ENCODE results near the gene STX8.

The STX8 gene

GRCh38 chr17:9446528-9446927, 129.1 kb downstream of the STX8 start:
- no peak for DNase-seq (ENCODE audit: low read depth in 2 of 3, low spot score in 2 of 3)

GRCh38 chr17:9445424-9445823, 130.2 kb downstream of the STX8 start:
- no peak for DNase-seq (ENCODE audit: low read depth in 2 of 3, low spot score in 2 of 3)

GRCh38 chr17:9444687-9445086, 130.9 kb downstream of the STX8 start:
- no peak for DNase-seq (ENCODE audit: low read depth in 2 of 3, low spot score in 2 of 3)

GRCh38 chr17:9443811-9444210, 131.8 kb downstream of the STX8 start:
- DNase-seq (ENCODE audit: low read depth in 2 of 3, low spot score in 2 of 3), result no peak

- no peak for DNase-seq (ENCODE audit: low read depth in 2 of 3, low spot score in 2 of 3)
Measured at GRCh38 chr17:9439851-9440250, 135.8 kb downstream of the STX8 start.

GRCh38 chr17:9436630-9437029, 139.0 kb downstream of the STX8 start:
- no peak for DNase-seq (ENCODE audit: low read depth in 2 of 3, low spot score in 2 of 3)

GRCh38 chr17:9435165-9435564, 140.5 kb downstream of the STX8 start:
- no peak for DNase-seq (ENCODE audit: low read depth in 2 of 3, low spot score in 2 of 3)

- no peak for DNase-seq (ENCODE audit: low read depth in 2 of 3, low spot score in 2 of 3)
Measured at GRCh38 chr17:9434642-9435057, 141.0 kb downstream of the STX8 start.

- no peak for DNase-seq (ENCODE audit: low read depth in 2 of 3, low spot score in 2 of 3)
Measured at GRCh38 chr17:9432934-9433421, 142.6 kb downstream of the STX8 start.

GRCh38 chr17:9432134-9432885, 143.3 kb downstream of the STX8 start:
- no peak for DNase-seq (ENCODE audit: low read depth in 2 of 3, low spot score in 2 of 3)

- no peak for DNase-seq (ENCODE audit: low read depth in 2 of 3, low spot score in 2 of 3)
Measured at GRCh38 chr17:9431620-9432019, 144.0 kb downstream of the STX8 start.

GRCh38 chr17:9427465-9428315, 147.9 kb downstream of the STX8 start:
- no peak for DNase-seq (ENCODE audit: low read depth in 2 of 3, low spot score in 2 of 3)

GRCh38 chr17:9424071-9424640, 151.5 kb downstream of the STX8 start:
- DNase-seq (ENCODE audit: low read depth in 2 of 3, low spot score in 2 of 3), result no peak

GRCh38 chr17:9421525-9421924, 154.1 kb downstream of the STX8 start:
- DNase-seq (ENCODE audit: low read depth in 2 of 3, low spot score in 2 of 3), result no peak

- no peak for DNase-seq (ENCODE audit: low read depth in 2 of 3, low spot score in 2 of 3)
Measured at GRCh38 chr17:9419932-9420453, 155.6 kb downstream of the STX8 start.

GRCh38 chr17:9414471-9414870, 161.1 kb downstream of the STX8 start:
- no peak for DNase-seq (ENCODE audit: low read depth in 2 of 3, low spot score in 2 of 3)

- no peak for DNase-seq (ENCODE audit: low read depth in 2 of 3, low spot score in 2 of 3)
Measured at GRCh38 chr17:9410737-9411136, 164.9 kb downstream of the STX8 start.

- DNase-seq (ENCODE audit: low read depth in 2 of 3, low spot score in 2 of 3), result no peak
Measured at GRCh38 chr17:9410301-9410700, 165.3 kb downstream of the STX8 start.

- no peak for DNase-seq (ENCODE audit: low read depth in 2 of 3, low spot score in 2 of 3)
Measured at GRCh38 chr17:9409878-9410277, 165.7 kb downstream of the STX8 start.

- no peak for DNase-seq (ENCODE audit: low read depth in 2 of 3, low spot score in 2 of 3)
Measured at GRCh38 chr17:9408868-9409829, 166.5 kb downstream of the STX8 start.

All from activated CD8-positive, alpha-beta memory T cell treated with anti-CD3 and anti-CD28 coated beads for 48 hours (primary cell).